Tibial nerve (tissue), 4 donors: ENCODE measurements around the gene FDX2.

Experiments
- CTCF ChIP-seq, 5 experiments: fragments of 200-600 bp in 3 of 5; fragments of 450-650 bp in 2 of 5; sonication (generic) in 3 of 5; IDR thresholded peaks; one replicate each; pipeline ENCODE4 v1.5.1; 2016 to 2019; ENCODE audit warnings: antibody characterized with exemption in 5 of 5, mild to moderate bottlenecking in 3 of 5, moderate library complexity in 2 of 5
- EP300 ChIP-seq, 2 donors: sonication (generic); formaldehyde crosslinking; IDR thresholded peaks; one replicate each; pipeline ENCODE4 v1.6.1; 2017; ENCODE audit warnings: antibody characterized with exemption in 2 of 2, mild to moderate bottlenecking in 1 of 2
- POLR2A ChIP-seq, 2 donors: fragments of 450-650 bp; IDR thresholded peaks; one replicate each; pipeline ENCODE4 v1.6.1; 2017; ENCODE audit warnings: antibody characterized with exemption in 2 of 2, mild to moderate bottlenecking in 2 of 2, moderate library complexity in 2 of 2

GRCh38 chr19:10284065-10284959 is 31.5 kb downstream of the FDX2 start:
- no peak for TF ChIP-seq CTCF (IDR thresholded peaks at IDR 0.05)
- no peak for TF ChIP-seq EP300 (IDR thresholded peaks at IDR 0.05)
- TF ChIP-seq POLR2A (IDR thresholded peaks at IDR 0.05), result no peak
